KMS-11 (cell line): ENCODE data around the gene ERC2.

Experiments used
- H2AFZ ChIP-seq: fragments of 200-600 bp; sonication (generic); 2 replicates; pipeline ENCODE4 v1.6.1; 2016; ENCODE audit warnings: antibody characterized with exemption, mixed run types, low read depth
- H3K27ac ChIP-seq: fragments of 200-600 bp; sonication (generic); 2 replicates; pipeline ENCODE4 v1.6.1; 2016; ENCODE audit warnings: mild to moderate bottlenecking, mixed run types
- H3K27me3 ChIP-seq: fragments of 200-600 bp; sonication (generic); 2 replicates; pipeline ENCODE4 v1.6.1; 2017; ENCODE audit warnings: mild to moderate bottlenecking, low read depth, mixed run types, moderate library complexity; ENCODE audit not compliant: insufficient read depth
- H3K36me3 ChIP-seq: fragments of 200-600 bp; sonication (generic); 2 replicates; pipeline ENCODE4 v1.6.1; 2017; ENCODE audit warnings: mild to moderate bottlenecking, mixed run types; ENCODE audit not compliant: insufficient read depth
- H3K4me1 ChIP-seq: fragments of 200-600 bp; sonication (generic); 2 replicates; pipeline ENCODE4 v1.6.1; 2016; ENCODE audit warnings: mild to moderate bottlenecking, low read depth, mixed run types; ENCODE audit not compliant: poor library complexity, severe bottlenecking
- H3K4me2 ChIP-seq: fragments of 200-600 bp; sonication (generic); 2 replicates; pipeline ENCODE4 v1.7.0; 2016; ENCODE audit warnings: mild to moderate bottlenecking, mixed run types
- H3K4me3 ChIP-seq: fragments of 200-600 bp; sonication (generic); IDR thresholded peaks from 2 replicates; pipeline ENCODE4 v1.6.1; 2017; ENCODE audit warnings: low read depth, low read length, mixed read lengths; ENCODE audit not compliant: insufficient read depth
- H3K79me2 ChIP-seq: fragments of 200-600 bp; sonication (generic); 2 replicates; pipeline ENCODE4 v1.6.1; 2016; ENCODE audit warnings: low read depth, mixed run types; ENCODE audit not compliant: insufficient read depth
- H3K9ac ChIP-seq: fragments of 200-600 bp; sonication (generic); 2 replicates; pipeline ENCODE4 v1.6.1; 2016; ENCODE audit warnings: mild to moderate bottlenecking, mixed run types
- H4K20me1 ChIP-seq: fragments of 200-600 bp; sonication (generic); 2 replicates; pipeline ENCODE4 v1.6.1; 2016; ENCODE audit warnings: mild to moderate bottlenecking, mixed run types; ENCODE audit not compliant: insufficient read depth
- TF ChIP-seq, protein P1 (sequence below): fragments of 200-600 bp; sonication (generic); conservative IDR thresholded peaks from 2 replicates; pipeline ENCODE4 v1.6.1; 2017; ENCODE audit warnings: low read depth, mild to moderate bottlenecking, antibody characterized with exemption, low read length, moderate library complexity, mixed read lengths

ERC2 gene

DNA sequence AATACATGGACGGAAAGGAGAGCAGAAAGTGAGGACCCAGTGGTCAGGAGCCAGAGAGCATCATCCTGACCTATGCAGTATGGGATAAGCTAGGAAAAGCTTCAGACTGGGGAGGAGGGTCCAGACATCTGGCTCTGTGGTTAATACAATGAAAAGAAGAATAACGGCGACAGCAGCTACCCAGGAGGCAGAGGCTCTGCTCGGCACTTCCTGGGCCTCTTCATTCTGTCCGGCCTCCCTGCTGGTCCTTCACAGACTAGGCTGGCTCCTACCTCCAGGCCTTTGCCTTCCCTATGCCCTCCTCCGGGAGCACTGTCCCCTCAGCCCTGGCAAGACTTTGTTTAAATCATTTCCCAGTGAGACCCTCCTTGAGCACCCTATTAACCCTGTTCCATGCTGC, 922.3 kb downstream of the ERC2 start:
- no peaks in the 10 kb centered on the region for H3K27me3 ChIP-seq
- no peaks in the 10 kb centered on the region for H4K20me1 ChIP-seq
- H3K9ac ChIP-seq: no peak overlapping the region
- H2AFZ ChIP-seq: no peak overlapping the region
- no peaks in the 10 kb centered on the region for H3K4me1 ChIP-seq
- H3K27ac ChIP-seq: no peak overlapping the region
- no peak overlapping the region for H3K4me3 ChIP-seq
- no peak overlapping the region for H3K4me2 ChIP-seq
- H3K79me2 ChIP-seq: no peaks in the 10 kb centered on the region
- H3K36me3 ChIP-seq: no peaks in the 10 kb centered on the region
- TF ChIP-seq, protein P1, sequence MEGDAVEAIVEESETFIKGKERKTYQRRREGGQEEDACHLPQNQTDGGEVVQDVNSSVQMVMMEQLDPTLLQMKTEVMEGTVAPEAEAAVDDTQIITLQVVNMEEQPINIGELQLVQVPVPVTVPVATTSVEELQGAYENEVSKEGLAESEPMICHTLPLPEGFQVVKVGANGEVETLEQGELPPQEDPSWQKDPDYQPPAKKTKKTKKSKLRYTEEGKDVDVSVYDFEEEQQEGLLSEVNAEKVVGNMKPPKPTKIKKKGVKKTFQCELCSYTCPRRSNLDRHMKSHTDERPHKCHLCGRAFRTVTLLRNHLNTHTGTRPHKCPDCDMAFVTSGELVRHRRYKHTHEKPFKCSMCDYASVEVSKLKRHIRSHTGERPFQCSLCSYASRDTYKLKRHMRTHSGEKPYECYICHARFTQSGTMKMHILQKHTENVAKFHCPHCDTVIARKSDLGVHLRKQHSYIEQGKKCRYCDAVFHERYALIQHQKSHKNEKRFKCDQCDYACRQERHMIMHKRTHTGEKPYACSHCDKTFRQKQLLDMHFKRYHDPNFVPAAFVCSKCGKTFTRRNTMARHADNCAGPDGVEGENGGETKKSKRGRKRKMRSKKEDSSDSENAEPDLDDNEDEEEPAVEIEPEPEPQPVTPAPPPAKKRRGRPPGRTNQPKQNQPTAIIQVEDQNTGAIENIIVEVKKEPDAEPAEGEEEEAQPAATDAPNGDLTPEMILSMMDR: no peak

DNA sequence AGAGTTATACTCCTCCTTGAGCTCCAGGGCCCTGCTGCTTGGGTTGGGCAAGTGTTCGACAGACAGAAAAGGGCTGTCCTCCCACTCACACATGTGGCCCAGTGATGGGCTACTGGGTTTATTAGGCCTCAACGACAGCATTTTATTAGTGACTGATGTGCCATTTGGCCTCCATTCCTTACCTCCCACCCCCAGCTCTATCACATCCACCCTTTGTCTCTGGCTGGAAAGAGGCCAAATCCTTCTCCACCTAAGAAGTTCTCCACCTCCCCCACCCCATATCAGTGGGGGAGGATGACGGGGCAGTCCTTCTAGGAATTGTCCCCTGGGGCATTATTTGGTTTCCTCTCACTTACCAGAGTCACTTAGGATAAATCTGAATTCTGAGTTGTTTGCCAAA, 924.0 kb downstream of the ERC2 start:
- no peak overlapping the region for H3K4me3 ChIP-seq
- H4K20me1 ChIP-seq: no peaks in the 10 kb centered on the region
- H3K79me2 ChIP-seq: no peaks in the 10 kb centered on the region
- no peak overlapping the region for H2AFZ ChIP-seq
- no peaks in the 10 kb centered on the region for H3K36me3 ChIP-seq
- H3K27me3 ChIP-seq: no peaks in the 10 kb centered on the region
- no peak overlapping the region for H3K27ac ChIP-seq
- no peak overlapping the region for H3K4me2 ChIP-seq
- H3K9ac ChIP-seq: no peak overlapping the region
- no peaks in the 10 kb centered on the region for H3K4me1 ChIP-seq
- TF ChIP-seq, protein P1: no peak

DNA sequence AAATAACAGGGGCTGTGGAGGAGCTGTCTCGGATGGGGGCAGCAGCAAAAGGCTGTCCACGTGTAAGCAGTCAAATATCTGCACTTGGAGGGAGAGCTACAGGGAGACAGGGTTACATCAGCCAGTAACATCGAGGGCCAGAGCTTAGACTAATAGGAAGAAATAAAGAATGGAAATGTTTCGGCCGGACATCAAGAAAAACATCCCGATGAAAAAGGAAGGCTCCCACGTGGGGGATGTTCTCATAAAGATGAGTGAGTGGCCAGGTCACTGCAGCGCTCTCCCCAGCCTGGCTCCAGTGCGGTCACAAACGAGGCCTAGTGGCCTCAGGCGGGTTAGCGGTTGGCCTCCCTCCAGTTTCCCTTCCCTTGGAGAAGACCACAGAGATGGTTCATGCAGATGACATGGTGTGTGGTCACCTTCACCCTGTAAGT, 925.1 kb downstream of the ERC2 start:
- Histone ChIP-seq H3K27ac (no peak overlapping the region), H3K4me1 (no peaks in the 10 kb centered on the region), H2AFZ (no peak overlapping the region), H3K9ac (no peak overlapping the region), H3K27me3 (no peaks in the 10 kb centered on the region), H3K4me3 (no peak overlapping the region), H3K79me2 (no peaks in the 10 kb centered on the region), H4K20me1 (no peaks in the 10 kb centered on the region), H3K36me3 (no peaks in the 10 kb centered on the region), H3K4me2 (no peak overlapping the region)
- TF ChIP-seq, protein P1: no peak

DNA sequence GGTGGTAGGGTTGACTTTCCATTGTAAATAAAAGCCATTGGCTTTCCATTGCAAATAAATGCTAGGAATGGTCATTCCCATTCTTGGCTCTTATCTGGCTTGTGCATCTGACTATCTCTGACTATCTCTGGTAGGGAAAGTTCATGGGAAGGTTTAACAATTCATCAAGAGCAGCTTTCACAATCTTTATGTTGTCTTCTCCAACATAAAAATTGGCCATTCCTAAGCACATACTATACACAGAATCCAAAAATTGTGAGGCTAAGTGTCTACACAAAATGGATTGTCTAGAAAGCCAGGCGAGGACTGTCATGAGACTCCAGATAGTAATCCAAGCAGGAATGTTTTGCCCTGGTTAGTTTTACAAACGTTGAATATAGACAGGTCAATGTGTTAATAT, 926.8 kb downstream of the ERC2 start:
- Histone ChIP-seq H3K9ac (no peak overlapping the region), H3K27me3 (no peaks in the 10 kb centered on the region), H3K79me2 (no peaks in the 10 kb centered on the region), H4K20me1 (no peaks in the 10 kb centered on the region), H3K4me3 (no peak overlapping the region), H2AFZ (no peak overlapping the region), H3K4me1 (no peaks in the 10 kb centered on the region), H3K4me2 (no peak overlapping the region), H3K27ac (no peak overlapping the region), H3K36me3 (no peaks in the 10 kb centered on the region)
- TF ChIP-seq, protein P1: no peak
